Esophagus muscularis mucosa (tissue), 4 donors: ENCODE results near the gene MAP3K4.

Experiments
- EP300 ChIP-seq: sonication (generic); formaldehyde crosslinking; IDR thresholded peaks from one replicate; pipeline ENCODE4 v1.6.1; 2017; ENCODE audit warnings: antibody characterized with exemption
- POLR2A ChIP-seq: fragments of 450-650 bp; IDR thresholded peaks from one replicate; pipeline ENCODE4 v1.6.1; 2017; ENCODE audit warnings: antibody characterized with exemption, moderate library complexity, mild to moderate bottlenecking, low read depth
- POLR2AphosphoS5 ChIP-seq, 2 donors: sonication (generic); formaldehyde crosslinking; IDR thresholded peaks; one replicate each; pipeline ENCODE4 v1.6.1; 2017; ENCODE audit warnings: antibody characterized with exemption in 2 of 2
- TF ChIP-seq, protein P1 (sequence below), 3 experiments: fragments of 200-600 bp in 2 of 3; fragments of 450-650 bp in 1 of 3; sonication (generic) in 2 of 3; IDR thresholded peaks; one replicate each; pipeline ENCODE4 v1.5.1; 2017 to 2019; ENCODE audit warnings: antibody characterized with exemption in 3 of 3, mild to moderate bottlenecking in 2 of 3, moderate library complexity in 1 of 3

DNA sequence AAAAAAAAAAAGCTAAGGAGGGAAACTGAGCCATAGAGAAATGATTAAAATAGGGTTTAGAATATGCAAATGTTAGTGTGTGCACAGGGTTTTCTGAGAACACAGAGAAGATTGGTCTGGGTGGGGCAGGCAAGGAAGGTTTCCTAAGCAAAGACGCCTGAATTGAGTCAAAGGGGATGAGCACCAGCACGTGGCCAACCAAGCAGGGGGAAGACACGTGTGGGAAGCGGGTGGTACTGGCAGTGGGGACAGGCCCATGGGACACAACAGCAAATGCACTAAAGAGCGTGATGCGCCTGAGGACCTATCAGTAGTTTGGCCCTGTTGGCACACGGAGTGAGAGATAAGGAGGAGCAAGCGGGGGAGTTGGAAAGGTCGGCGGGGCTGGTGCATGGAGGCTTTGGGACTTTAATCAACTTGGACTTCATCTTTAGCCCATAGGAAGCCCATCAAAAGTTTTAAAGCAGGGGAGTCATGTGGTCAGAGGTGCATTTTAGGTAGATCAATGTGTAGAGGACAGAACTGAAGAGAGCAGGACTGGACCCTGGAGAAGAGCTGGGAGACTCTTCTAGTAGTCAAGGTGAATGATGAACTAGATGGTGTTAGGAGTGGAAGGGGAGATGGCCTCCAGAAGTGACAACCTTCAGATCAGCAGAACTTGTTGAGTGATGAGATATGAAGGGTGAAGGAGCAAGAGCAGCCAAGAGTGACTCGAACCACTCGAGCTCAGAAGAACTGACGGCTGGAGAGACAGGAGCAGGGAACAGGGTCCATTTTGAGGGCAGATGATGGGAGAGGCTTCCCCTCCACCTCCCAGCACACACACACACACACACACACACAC lies 40.2 kb upstream of the MAP3K4 start:
- TF ChIP-seq, protein P1, sequence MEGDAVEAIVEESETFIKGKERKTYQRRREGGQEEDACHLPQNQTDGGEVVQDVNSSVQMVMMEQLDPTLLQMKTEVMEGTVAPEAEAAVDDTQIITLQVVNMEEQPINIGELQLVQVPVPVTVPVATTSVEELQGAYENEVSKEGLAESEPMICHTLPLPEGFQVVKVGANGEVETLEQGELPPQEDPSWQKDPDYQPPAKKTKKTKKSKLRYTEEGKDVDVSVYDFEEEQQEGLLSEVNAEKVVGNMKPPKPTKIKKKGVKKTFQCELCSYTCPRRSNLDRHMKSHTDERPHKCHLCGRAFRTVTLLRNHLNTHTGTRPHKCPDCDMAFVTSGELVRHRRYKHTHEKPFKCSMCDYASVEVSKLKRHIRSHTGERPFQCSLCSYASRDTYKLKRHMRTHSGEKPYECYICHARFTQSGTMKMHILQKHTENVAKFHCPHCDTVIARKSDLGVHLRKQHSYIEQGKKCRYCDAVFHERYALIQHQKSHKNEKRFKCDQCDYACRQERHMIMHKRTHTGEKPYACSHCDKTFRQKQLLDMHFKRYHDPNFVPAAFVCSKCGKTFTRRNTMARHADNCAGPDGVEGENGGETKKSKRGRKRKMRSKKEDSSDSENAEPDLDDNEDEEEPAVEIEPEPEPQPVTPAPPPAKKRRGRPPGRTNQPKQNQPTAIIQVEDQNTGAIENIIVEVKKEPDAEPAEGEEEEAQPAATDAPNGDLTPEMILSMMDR (IDR thresholded peaks at IDR 0.05) = no peak
- TF ChIP-seq POLR2AphosphoS5 (IDR thresholded peaks at IDR 0.05) = no peak
- TF ChIP-seq POLR2A = no peak
- no peak for TF ChIP-seq EP300
